Hypothalamus (tissue), 51 donors: ENCODE measurements around the gene CLIC4.
A peak's percentile ranks its signal among the peaks of the same experiment; 100 is the strongest.
"Not testable (repeated sequence)": the region's sequence is repeated elsewhere in the genome, so short reads cannot be mapped to it uniquely, and the experiment has no call there.

Experiments
- DNase-seq, 51 donors: peaks; one replicate each; lab custom pipeline; 2025; lab: John Stamatoyannopoulos, UW

The CLIC4 gene

DNA sequence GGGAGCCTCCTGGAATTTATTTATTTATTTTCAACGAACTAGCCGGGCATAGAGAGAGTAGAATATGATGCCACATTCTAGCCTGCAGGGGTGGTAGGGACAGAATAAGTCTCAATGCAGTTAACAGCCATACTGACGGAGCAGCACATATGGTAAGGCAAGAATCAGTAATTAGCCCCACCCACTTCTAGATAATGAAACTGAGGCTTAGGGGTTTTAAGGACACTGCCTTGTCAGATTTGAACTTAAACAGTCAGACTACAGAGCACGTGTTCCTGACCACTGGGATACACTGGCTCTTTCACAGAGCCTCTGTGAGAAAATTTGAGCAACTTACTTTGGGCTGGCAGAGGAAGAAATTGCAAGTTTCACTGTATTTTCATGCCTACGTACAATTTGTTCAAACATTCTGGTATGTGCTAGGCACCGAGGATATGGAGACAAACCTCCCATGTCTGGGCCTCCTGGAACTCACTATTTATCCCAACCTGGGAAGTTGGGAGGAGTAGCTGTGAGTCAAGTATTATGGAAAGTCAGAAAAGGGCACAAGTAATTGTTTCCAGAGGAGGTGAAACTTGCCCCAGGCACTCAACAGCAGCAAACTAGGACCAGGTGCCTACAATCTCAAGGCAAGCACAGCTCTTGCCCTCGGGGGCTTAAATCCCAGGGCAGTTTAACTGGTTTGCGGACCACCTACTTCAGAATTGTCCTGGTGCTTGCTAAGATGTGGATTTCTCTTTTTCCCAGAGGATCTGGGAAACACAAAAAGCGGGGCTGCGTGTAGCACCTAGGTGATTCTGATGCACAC lies 1.6 kb upstream of the CLIC4 start:
- peak in 3 of 51 donors; percentile 15 to 66 (median 33) for DNase-seq

- peak in 21 of 51 donors; percentile 10 to 59 (median 36) for DNase-seq
Observed at GRCh38 chr1:24745711-24746413, 615 bp downstream of the CLIC4 start.

DNA sequence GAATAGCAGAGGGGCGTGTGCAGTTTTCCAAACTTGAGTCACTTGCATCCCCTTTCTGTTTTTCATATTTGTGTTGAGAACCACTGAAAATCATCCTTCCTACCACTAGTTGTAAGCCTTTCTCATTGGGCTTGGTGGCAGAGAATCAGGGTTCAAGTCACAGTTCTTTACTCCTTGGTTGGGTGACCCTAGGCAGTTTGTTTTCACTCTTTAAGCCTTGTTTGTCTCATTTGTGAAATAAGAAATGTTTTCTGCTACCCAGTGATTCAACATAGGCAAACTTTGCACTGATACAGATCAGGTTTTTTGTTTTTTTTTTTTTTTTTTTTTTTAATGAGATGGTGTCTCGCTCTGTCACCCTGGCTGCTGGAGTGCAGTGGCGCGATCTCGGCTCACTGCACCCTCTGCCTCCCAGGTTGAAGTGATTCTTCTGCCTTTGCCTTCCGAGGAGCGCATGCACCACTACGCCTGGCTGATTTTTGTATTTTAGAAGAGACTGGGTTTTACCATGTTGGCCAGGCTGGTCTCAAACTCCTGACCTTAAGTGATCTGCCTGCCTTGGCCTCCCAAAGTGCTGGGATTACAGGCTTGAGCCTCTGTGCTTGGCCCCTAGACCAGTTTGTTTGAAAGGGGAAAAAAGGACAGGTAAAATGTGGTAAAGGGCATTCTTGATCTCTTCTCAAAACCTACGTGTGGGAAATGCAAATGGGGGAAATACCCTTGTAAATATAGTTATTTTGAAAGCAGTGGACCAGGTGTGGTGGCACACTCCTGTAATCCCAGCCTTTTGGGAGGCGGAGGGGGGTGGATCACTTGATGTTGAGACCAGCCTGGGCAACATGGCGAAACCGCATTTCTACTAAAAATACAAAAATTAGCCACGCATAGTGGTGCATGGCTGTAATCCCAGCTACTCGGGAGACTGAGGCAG lies 3.2 kb downstream of the CLIC4 start:
- no peak for DNase-seq

- no peak for DNase-seq
Observed at GRCh38 chr1:24749252-24749651, 4.0 kb downstream of the CLIC4 start.

GRCh38 chr1:24749886-24750285 lies 4.6 kb downstream of the CLIC4 start:
- DNase-seq = no peak

DNA sequence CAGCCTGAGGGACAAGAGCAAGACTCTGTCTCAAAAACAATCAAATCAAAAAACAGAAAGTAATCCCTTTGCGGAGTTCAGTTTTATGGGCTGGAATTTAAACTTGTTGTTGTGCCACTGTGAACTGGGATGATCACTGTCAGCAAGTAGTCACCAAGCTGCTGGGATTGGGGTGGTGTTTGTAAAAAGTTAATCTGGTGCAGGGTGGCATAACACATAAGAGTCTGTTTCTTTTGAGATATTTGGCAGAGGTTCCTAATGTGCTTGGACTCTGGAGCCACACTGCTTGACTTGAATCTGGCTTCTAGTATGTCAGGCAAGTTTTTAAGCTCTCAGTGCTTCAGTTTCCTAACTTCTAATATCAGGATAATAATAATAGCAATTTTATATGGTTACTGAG lies 6.6 kb downstream of the CLIC4 start:
- DNase-seq = peak in 1 of 51 donors; percentile 19

GRCh38 chr1:24752305-24752704 lies 7.1 kb downstream of the CLIC4 start:
- DNase-seq = no peak

DNA sequence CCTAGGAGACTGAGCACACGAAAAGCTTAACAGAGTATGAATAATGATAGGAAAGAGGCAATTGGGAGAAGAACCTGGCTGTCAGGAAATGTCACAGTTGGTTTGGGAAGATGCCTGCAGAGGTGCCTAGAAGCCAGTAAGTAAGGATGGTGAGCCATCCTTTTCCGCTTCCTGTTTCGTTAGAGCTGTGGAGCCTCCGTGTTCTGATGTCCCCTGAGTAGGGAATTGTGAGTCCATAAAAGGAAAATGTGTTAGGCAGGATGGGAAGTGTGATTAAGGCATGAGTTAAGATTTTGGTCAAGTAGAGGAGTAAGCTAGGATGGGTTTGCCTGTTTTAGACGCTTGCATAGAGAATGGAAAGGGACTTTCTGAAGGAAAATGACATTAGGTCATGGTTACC lies 9.0 kb downstream of the CLIC4 start:
- DNase-seq = no peak

DNA sequence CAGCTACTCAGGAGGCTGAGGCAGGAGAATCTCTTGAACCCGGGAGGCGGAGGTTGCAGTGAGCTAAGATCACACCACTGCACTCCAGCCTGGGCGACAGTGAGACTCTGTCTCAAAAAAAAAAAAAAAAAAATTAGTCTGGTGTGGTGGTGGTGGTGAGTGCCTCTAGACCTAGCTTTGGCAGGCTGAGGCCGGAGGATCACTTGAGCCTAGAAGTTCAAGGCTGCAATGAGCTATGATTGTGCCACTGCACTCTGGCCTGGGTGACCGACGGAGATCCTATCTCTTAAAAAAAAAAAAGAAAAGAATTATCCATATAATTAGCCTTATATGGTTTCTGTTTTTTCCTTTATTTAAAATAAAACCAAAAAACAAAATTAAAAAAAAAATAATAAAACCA lies 10.1 kb downstream of the CLIC4 start:
- not testable (repeated sequence) for DNase-seq

GRCh38 chr1:24756395-24756794 lies 11.1 kb downstream of the CLIC4 start:
- no peak for DNase-seq

DNA sequence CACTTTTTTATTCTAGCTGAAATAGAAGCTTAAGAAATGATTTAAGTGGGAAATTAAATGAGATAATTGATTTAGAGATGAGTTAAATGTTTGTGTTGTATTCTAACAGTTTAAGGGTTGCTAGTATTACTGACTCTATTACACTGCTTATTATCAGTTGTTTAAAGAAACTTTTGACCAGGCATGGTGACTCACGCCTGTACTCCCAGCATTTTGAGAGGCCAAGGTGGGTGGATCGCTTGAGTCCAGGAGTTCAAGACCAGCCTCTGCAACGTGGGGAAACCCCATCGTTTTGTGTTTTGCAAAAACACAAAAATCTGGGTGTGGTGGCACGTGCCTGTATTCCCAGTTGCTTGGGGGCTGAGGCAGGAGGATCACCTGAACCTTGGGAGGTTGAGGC lies 14.2 kb downstream of the CLIC4 start:
- DNase-seq = no peak

GRCh38 chr1:24761582-24761981 lies 16.3 kb downstream of the CLIC4 start:
- DNase-seq = no peak

DNA sequence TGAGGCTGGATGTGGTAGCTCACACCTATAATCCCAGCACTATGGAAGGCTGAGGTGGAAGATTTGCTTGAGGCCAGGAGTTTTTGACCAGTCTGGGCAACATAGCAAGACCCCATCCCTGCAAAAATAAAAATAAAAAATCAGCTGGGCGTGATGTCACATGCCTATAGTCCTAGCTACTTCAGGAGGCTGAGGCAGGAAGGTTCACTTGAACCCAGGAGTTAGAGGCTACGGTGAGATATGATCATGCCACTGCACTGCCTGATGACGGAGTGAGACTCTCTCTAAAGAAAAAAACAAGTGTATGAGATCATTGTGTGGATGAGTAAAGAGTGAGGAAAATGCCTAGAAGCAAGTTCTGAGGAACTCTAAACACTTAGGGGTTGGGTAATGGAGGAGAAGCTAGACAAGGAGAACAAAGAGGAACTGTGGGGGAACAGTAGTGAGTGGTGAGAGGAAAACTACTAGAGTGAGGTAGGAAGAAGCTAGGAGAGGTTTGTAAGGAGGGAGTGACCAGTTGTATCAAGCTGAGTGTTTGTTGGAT lies 17.0 kb downstream of the CLIC4 start:
- DNase-seq = no peak

- no peak for DNase-seq
Observed at GRCh38 chr1:24763671-24764070, 18.4 kb downstream of the CLIC4 start.

- DNase-seq = no peak
Observed at GRCh38 chr1:24764439-24764838, 19.2 kb downstream of the CLIC4 start.

DNA sequence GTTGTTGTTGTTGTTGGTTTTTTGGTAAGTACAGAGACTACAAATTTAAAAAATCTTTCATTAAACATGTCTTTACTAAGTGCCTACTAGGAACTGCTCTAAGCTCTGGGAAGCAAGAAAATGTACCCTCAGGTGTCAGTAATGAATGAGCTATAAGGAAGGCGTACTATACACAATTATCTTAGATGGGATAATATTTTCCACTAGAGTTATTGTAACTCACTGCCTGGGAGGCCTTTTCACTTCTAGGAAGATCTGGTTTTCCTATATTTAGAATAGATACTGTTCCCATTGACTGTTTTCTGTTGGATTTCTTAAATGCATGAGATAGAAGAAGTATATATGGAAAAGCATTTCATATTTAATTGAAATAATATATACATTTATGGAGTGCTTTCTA lies 19.6 kb downstream of the CLIC4 start:
- no peak for DNase-seq

DNA sequence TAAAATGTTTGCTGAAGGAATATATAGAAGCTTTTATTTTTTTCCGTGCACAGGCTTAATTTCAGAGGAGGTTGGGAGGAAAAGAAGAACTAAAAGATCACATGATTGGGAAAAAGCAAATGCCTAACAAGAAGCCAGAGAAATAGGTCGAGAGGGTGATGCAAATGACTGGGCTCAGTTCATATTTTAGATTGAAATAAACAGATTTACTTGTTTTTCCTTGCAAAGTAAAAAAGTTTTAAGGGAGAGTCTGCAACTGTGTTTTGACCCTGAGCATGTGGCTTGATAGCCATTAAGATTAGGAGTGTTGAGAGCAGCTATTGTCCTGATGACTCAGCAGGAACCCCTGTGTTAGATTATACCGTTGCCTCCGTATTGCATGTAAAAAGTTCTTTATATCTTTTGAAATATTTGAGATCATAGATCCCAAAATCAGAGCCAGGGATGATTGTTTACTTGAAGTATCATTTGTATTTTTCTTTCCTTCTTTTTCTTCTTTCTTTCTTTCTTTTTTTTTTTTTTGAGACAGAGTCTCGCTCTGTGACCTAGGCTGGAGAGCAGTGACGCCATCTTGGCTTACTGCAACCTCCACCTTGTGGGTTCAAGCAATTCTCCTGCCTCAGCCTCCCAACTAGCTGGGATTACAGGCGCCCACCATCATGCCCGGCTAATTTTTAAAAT lies 20.2 kb downstream of the CLIC4 start:
- DNase-seq = no peak

DNA sequence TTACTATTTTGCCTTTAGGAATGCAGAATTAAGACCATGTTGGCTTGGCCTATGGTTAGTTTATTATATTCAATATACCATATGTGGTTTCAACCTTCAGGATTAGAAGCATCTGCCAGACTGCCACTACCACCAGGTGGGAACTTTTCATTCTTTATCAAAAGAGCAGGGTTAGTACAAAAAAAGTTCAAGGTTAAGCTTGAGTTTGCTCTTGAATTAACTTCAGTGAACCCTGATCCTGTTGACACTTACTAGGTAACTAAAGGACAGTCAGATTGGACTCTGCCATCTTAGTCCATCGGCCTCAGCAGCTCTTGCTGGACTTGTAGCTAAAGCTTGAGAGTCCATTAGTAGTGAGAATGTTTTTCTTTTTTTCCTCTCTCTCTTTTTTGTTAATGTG lies 22.1 kb downstream of the CLIC4 start:
- no peak for DNase-seq

- DNase-seq = no peak
Observed at GRCh38 chr1:24768873-24769605, 23.8 kb downstream of the CLIC4 start.
